OCI-LY7 (cell line): ENCODE data around the gene KRT13.

Source experiments
- CTCF ChIP-seq: fragments of 200-600 bp; sonication (generic); conservative IDR thresholded peaks from 2 replicates; pipeline ENCODE4 v1.5.1; 2014; ENCODE audit warnings: mild to moderate bottlenecking, antibody characterized with exemption, low read length, moderate library complexity, mixed read lengths
- EZH2phosphoT487 ChIP-seq: fragments of 200-600 bp; sonication (generic); IDR thresholded peaks from 2 replicates; pipeline ENCODE4 v1.6.1; 2018; ENCODE audit warnings: low read depth, borderline replicate concordance, mild to moderate bottlenecking, mixed run types, antibody characterized with exemption, low read length, moderate library complexity, mixed read lengths

GRCh38 chr17:41518789-41519449, 13.5 kb upstream of the KRT13 start, which contains the start of gene KRT15:
- TF ChIP-seq CTCF = no peak
- no peak for TF ChIP-seq EZH2phosphoT487
